Measurements from ENCODE around the gene XKR8.

- TF ChIP-seq KLF11 (CRISPR knock-in tag; IDR thresholded peaks at IDR 0.05) (no peak), CEBPG (CRISPR knock-in tag; IDR thresholded peaks at IDR 0.05) (no peak), IKZF1 (IDR thresholded peaks at IDR 0.05) (no peak), CTCF (CRISPR knock-in tag; IDR thresholded peaks at IDR 0.05) (peak; percentile 63), ZNF143 (CRISPR knock-in tag; IDR thresholded peaks at IDR 0.05) (no peak), PRDM15 (CRISPR knock-in tag; IDR thresholded peaks at IDR 0.05) (no peak), EP300 (IDR thresholded peaks at IDR 0.05; ENCODE audit: low read depth in 2 of 2, low read length in 2 of 2) (no peak), EP300 (CRISPR knock-in tag; IDR thresholded peaks at IDR 0.05; ENCODE audit: borderline replicate concordance) (no peak), ZNF570 (CRISPR knock-in tag; IDR thresholded peaks at IDR 0.05; ENCODE audit: borderline replicate concordance) (no peak), AFF4 (CRISPR knock-in tag; IDR thresholded peaks at IDR 0.05) (no peak), ATF2 (CRISPR knock-in tag; IDR thresholded peaks at IDR 0.05) (no peak)
Observed at GRCh38 chr1:27940297-27940696, 19.5 kb upstream of the XKR8 start.

Data from HepG2 (cell line).